ENCODE data around the gene RSRC1.
"Not testable (repeated sequence)": the region's sequence is repeated elsewhere in the genome, so short reads cannot be mapped to it uniquely, and the experiment has no call there.

RSRC1 gene

GRCh38 chr3:158101335-158102241, 8.3 kb upstream of the RSRC1 start:
- no peak for DNase-seq (ENCODE audit: low read depth in 2 of 2)

- DNase-seq (ENCODE audit: low read depth in 2 of 2) = no peak
These were observed 7.4 kb upstream of the RSRC1 start for GRCh38 chr3:158102242-158103080.

- DNase-seq (ENCODE audit: low read depth in 2 of 2) = no peak
These were observed 6.6 kb upstream of the RSRC1 start for GRCh38 chr3:158103081-158103886.

DNA sequence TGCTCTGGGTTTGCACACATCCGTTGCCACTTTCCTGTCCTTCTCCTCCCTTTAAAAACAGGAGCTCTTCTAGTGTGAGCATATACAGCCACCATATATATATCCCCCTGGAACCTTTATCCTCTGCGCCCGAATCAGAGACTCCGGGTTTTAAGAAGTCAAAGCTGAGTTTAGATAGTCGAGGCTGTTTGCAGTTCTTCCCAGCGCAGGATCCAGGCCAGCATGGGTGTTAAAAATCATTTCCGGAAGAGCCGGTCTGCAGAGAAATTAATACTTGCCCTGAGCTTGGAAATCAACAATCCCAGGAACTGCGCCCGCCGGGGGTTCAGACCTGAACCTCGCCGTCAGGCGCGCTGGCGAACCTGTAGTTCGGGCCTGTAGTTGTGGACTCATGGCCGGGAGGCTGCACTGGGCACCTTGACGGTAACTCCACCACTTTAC, 6.0 kb upstream of the RSRC1 start:
- DNase-seq (ENCODE audit: low read depth in 2 of 2) = no peak

- DNase-seq (ENCODE audit: low read depth in 2 of 2) = no peak
These were observed 5.4 kb upstream of the RSRC1 start for GRCh38 chr3:158104431-158104921.

- no peak for DNase-seq (ENCODE audit: low read depth in 2 of 2)
These were observed 4.7 kb upstream of the RSRC1 start for GRCh38 chr3:158105119-158105709.

- DNase-seq (ENCODE audit: low read depth in 2 of 2) = no peak
These were observed 4.1 kb upstream of the RSRC1 start for GRCh38 chr3:158105710-158106253.

- DNase-seq (ENCODE audit: low read depth in 2 of 2) = no peak
These were observed 3.0 kb upstream of the RSRC1 start for GRCh38 chr3:158106766-158107471.

- DNase-seq (ENCODE audit: low read depth in 2 of 2) = no peak
These were observed 2.1 kb upstream of the RSRC1 start for GRCh38 chr3:158107605-158108444.

- no peak for DNase-seq (ENCODE audit: low read depth in 2 of 2)
These were observed 1.4 kb upstream of the RSRC1 start for GRCh38 chr3:158108445-158108985.

- DNase-seq (ENCODE audit: low read depth in 2 of 2) = no peak
These were observed 540 bp upstream of the RSRC1 start for GRCh38 chr3:158109295-158109803.

DNA sequence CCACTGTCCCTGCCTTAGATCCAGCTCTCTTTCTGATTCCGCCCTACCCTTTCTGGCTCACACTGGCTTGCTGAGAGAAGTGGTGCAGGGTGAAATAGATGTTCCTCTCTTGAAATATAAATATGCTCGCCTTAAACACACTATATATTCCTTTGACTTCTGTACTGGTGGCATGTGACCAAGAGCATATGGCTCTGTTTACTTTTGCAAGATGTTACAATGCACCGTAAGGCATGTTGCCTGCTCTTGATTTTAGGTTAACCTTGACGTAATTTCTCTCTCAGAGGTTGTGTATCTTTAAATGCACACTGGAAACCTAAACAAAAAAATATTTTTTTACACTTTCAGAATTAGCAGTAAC, 749 bp downstream of the RSRC1 start:
- no peak for DNase-seq (ENCODE audit: low read depth in 2 of 2)

GRCh38 chr3:158111861-158112260, 2.0 kb downstream of the RSRC1 start:
- DNase-seq (ENCODE audit: low read depth in 2 of 2) = no peak

DNA sequence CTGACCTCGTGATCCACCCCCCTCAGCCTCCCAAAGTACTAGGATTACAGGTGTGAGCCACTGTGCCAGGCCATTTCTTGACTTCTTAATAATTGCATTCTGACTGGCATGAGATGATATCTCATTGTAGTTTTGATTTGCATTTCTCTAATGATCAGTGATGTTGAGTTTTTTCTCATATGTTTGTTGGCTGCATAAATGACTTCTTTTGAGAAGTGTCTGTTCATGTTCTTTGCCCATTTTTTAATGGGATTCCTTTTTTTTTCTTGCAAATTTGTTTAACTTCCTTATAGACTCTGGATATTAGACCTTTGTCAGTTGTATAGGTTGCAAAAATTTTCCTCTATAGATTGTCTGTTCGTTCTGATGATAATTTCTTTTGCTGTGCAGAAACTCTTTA, 3.7 kb downstream of the RSRC1 start:
- DNase-seq (ENCODE audit: low read depth in 2 of 2) = not testable (repeated sequence)

GRCh38 chr3:158120330-158120729, 10.4 kb downstream of the RSRC1 start:
- no peak for DNase-seq (ENCODE audit: low read depth in 2 of 2)

GRCh38 chr3:158121295-158121694, 11.4 kb downstream of the RSRC1 start:
- DNase-seq (ENCODE audit: low read depth in 2 of 2) = no peak

GRCh38 chr3:158122721-158123120, 12.8 kb downstream of the RSRC1 start:
- DNase-seq (ENCODE audit: low read depth in 2 of 2) = not testable (repeated sequence)

DNA sequence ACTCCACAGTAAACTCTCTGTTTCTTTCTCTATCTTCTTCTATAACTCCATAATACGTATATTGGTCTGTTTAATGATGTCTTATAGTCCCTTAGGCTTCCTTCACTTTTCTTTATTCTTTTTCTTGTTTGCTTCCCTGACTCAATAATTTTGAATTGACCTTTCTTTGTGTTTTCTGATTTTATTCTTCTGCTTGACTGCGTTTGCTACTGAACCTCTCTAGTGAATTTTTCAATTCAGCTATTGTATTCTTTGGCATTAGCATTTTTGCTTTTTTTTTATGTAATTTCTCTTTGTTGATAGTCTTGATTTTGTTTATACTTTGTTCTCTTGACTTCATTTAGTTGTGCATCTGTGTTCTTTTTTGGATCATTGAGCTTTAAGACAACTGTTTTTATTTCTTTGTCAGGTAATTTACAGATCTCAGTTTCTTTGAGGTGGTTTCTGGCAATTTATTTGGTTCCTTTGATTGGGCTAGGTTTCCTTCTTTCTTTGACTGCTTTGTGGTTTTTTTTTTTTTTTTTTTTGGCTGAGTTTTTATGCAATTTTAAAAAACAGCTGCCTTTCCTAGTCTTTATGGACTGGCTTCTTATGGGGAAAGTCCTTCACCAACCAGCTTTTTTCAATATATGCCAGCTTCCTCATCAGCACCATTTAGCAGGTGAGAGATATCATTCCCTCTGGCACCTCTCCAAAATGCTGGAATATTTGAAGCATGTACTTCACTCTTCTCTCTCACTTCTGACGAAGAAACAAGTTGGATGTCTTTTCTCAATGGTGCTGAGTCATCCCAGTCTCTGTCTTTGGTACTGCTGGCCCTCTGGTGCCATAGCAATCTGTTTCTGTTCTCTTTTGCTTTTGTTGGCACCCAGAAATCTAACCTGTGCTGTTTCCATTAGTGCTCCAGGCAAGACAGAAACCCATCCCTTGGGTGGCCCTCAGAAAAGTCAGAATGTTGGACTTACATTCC, 17.6 kb downstream of the RSRC1 start:
- no peak for DNase-seq (ENCODE audit: low read depth in 2 of 2)
